ENCODE data around the gene ZNF366. TPM values are rescaled to one million over a fixed set of nuclear protein-coding genes. Genes with fewer than 3 reads are reported as not detected.

ZNF366 gene, protein sequence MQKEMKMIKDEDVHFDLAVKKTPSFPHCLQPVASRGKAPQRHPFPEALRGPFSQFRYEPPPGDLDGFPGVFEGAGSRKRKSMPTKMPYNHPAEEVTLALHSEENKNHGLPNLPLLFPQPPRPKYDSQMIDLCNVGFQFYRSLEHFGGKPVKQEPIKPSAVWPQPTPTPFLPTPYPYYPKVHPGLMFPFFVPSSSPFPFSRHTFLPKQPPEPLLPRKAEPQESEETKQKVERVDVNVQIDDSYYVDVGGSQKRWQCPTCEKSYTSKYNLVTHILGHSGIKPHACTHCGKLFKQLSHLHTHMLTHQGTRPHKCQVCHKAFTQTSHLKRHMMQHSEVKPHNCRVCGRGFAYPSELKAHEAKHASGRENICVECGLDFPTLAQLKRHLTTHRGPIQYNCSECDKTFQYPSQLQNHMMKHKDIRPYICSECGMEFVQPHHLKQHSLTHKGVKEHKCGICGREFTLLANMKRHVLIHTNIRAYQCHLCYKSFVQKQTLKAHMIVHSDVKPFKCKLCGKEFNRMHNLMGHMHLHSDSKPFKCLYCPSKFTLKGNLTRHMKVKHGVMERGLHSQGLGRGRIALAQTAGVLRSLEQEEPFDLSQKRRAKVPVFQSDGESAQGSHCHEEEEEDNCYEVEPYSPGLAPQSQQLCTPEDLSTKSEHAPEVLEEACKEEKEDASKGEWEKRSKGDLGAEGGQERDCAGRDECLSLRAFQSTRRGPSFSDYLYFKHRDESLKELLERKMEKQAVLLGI
- 3.5 TPM for polyA plus RNA-seq (ENCODE audit: insufficient read length)
- long read RNA-seq, donor 1: 0 reads
- long read RNA-seq, donor 2: 0 reads
- long read RNA-seq, donor 3, partial matches to known transcripts: 0 of 2 reads
- long read RNA-seq, donor 3, other reads (novel, unspliced or antisense): 0 of 2 reads
- long read RNA-seq, donor 4: 0 reads
- long read RNA-seq, donor 5: 0 reads
- long read RNA-seq, donor 6, partial matches to known transcripts: 0 of 1 reads
- long read RNA-seq, donor 6, other reads (novel, unspliced or antisense): 0 of 1 reads
- long read RNA-seq, donor 7: 0 reads
- long read RNA-seq, donor 8: 0 reads

DNA sequence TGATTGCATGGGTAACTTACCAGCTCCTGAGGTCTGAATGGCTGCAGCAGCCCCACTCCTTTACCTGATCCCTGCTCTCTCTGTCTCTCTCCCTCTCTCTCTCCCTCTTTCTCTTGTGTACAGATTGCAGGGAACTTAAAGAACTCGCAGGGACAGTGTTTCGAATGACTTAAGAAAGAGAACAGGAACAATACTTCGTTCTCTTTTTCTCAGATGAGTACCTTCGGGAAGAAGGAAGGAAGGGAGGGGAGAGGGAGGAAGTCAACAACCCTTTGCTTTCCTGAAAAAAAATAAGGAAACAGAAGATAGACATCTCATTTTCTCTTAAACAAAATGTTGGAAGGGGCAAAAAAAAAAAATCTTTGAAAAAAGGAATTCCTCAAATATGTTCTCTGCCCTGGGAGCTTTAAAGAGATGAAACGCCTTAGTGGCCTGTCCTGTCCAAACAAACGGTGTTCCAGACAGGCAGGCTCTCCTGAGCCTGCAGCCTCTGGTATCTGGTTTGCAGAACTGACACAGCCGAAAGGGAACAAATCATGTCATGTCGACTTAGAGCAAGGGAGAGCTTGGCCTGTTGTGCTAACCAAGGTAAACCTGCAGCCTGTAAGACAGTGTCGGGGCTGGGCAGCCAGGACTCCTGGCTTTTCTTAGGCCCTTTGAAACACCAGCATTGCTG lies at the start of gene ZNF366:
Gene ZNF366 (minus strand): TSS at position 180 of the 676 bp plus-strand sequence. CDS start 45,914 bp downstream, outside the sequence.
- no peak for DNase-seq

DNA sequence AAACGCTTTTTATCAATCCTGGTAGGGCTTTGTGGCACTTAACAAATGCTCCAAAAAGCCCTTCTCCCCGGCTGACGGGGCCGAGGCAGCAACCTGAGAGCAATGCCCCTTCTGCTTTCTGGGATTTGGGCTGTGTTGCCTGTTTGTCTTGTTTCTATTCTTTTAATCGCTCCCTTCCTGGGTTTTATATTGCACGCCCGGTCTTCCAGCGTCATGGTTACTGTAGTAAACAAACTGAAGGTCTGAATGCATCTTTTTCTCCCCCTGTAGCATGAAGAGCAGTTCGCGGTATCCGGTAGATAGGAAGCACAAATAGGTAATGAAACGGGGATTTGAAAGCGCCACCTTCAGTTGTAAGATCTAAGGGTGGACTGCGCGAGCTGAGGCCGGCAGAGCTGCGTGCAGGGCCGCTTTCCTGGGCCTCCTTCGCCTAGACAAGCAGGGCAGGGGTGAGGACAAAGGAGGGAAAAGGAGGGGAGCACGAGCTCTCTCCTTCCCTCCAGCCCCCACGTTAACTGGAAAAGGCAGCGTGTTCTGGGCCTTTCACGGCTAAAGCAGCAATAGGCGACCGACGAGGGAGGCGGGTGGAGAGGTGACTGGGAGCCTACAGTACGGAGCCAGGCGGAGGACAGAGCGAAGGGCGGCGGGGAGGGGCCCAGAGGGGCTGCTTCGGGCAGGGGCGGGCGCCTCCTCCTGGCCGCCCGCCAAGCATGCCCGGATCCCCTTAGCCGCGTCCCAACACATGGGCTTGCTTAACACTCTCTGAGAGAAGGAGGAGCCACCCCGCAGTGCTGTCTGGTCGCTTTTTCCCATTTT lies 49.3 kb upstream of the ZNF366 start:
- peak; percentile 64 for DNase-seq

DNA sequence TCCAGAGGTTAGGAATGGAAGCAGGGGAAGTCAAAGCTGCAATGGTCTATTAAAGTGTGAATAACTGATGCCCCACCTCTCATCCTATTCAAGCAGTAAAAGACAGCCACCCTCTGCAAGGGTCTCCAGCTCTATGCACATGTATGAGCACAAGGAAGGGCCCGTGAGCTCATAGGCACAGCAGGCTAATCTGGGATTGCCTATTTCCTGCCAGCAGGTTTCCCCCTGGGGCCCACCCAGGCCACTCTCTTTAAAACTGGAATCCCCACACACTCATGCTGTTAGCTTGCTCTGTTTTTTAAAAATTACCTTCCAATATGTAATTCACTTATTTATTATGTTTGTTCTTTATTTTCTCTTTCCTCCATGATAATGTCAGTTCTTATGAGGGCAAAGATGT lies 48.7 kb upstream of the ZNF366 start:
- DNase-seq: peak; percentile 3

DNA sequence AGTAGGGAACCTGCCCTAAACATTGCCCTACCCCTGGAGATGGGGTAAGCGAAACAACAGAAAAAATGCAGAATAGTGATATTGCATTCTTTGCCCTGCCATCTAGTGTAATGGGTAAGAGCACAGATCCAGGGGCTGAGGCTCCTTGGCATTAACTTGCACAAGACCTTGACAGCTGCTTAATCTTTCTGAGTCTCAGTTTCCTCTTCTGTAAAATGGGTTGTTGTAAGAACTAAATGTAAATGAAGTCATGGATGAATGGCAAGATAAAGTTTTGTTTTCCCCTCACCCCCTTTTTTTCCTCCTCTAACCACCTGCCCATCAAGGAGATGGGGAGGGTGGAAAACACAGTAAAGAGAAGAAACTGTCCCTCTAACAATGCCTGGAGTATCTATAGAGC lies 47.7 kb upstream of the ZNF366 start:
- no peak for DNase-seq

DNA sequence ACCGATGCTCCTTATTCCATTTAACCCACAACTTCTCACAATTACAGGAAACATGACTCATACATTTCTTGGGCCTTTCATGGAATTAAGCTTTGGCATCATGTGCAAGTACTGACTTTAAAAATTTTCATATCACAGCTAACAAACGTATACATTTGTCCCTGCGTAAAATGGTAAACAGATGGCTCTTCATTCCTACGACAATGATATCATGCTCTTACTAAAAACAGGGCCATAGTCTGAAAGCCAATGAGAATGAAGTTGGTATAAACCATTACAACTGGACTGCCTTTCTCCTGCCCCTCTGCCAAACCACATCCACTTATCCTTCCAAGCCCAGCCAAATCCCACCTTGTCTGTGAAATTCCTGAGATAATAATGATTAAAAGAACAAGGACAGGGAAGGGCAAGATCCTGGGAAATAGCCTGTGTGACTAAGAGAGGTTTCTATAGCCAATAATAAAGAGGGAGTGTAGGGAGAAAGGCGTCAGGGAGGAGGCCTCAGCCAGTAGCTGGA lies 44.9 kb upstream of the ZNF366 start:
- no peak for DNase-seq

- no peak for DNase-seq
Measured at GRCh38 chr5:72550595-72550994, 43.4 kb upstream of the ZNF366 start.

DNA sequence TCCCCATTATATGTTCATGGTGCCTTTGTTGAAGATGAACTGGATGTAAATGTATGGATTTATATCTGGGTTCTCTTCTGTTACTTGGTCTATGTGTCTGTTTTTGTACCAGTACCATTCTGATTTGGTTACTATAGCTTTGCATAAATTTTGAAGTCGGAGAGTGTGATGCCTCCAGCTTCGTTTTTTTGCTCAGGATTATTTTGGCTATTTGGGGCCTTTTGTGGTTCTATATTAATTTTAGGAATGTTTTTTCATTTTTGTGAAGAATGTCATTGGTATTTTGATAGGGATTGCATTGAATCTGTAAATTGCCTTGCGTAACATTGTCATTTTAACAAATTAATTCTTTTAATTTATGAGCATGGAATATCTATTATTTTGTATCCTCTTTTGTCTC lies 36.6 kb upstream of the ZNF366 start:
- DNase-seq: no peak

- DNase-seq: no peak
Measured at GRCh38 chr5:72543365-72543764, 36.2 kb upstream of the ZNF366 start.

DNA sequence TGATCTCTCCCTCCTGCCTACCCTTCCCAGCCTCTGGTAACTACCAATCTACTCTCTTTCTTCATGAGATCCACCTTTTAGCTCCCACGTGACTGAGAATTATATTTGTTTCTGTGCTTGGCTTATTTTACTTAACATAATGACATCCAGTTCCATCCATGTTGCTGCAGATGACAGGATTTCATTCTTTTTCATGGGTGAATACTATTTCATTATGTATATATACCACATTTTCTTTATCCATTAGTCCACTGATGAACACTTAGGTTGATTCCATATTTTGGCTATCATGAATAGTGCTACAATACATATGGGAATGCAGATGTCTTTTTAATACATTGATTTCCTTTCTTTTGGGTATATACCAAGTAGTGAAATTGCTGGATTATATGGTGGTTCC lies 35.5 kb upstream of the ZNF366 start:
- DNase-seq: no peak

DNA sequence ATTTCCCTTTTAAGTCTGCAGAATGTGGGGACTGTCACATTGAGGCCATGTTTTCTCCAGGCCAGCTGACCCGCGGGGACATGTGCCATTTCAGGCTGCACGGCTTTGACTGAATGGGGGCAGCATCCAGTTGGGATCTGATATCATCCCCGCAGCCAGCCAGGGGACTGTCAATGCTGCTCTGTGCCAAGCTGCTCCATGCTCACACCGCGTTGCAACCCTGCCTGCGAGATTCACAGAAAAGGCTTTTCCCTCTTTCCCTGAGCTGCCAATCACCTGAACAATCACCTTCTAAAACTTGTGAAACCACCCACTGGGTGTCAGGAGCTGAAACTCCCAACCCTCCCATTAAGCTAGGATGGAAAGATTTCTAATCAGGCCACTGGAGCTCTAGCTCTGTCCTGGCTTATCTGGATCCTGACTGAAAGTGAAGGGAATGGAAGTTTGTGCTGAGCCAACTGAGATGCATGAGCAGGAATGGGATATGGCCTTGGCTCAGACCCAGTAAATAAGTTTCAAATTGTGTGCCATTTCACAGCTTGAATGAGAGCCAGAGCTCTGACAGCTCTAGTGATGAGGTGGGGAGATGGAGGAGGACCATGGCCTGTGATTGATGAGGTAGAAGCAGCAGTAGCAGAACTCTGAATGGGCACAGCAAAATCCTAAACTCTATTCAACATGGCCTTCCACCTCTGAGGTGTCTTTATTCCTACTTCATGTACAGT lies 34.5 kb upstream of the ZNF366 start:
- DNase-seq: no peak

- no peak for DNase-seq
Measured at GRCh38 chr5:72540759-72541438, 33.7 kb upstream of the ZNF366 start.

DNA sequence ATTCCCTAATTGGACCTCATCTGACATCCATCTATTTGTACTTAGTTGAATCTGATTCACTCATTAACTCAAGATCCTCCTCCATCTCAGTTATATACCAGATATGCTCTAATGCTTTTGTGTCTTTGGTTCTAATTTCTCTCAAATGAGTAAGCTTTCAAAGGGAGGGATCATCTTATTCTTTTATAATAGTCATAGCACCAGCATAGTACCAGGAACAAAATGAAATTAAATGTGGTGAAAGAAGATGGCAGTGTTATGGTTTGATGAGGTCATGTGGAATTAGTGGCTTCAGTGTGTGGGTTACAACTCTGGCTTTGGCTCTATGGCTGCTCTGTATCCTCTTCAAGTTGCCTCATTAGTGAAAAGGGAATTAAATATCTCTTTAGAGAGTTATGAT lies 32.5 kb upstream of the ZNF366 start:
- no peak for DNase-seq

GRCh38 chr5:72539038-72539437 lies 31.8 kb upstream of the ZNF366 start:
- DNase-seq: no peak

- no peak for DNase-seq
Measured at GRCh38 chr5:72537166-72537565, 30.0 kb upstream of the ZNF366 start.

DNA sequence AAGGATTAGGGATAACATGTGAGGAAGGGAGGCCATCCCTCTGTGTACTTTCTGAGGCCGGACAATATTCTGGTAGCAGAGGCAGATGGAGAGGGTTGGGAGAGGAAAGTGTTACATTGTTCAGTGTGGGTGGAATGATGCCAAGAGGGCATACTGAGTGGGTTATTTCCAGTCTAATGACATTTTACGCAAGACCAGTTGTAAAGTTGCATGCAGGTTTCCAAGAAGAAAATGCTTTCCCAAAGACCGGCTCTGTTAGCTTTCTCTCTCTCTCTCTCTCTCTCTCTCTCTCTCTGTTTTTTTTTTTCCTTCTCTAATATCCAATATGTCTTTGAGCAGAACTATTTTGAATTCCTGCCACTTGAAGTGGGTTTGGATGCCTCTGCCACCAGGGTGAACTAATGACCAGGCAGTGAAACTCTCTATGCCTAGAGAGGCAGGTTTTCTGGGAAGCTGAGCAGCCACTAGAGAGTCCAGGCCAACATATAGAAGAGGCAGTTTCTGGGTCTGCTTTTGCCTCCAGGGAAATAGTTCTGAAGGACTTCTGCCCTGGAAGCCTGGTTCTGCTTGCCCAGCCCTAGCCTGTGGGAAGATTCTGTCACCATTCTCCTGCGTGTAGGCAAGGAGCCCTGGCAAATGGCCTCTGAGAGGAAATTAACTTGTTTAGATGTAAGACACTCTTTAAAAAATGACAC lies 24.4 kb upstream of the ZNF366 start:
- DNase-seq: no peak

DNA sequence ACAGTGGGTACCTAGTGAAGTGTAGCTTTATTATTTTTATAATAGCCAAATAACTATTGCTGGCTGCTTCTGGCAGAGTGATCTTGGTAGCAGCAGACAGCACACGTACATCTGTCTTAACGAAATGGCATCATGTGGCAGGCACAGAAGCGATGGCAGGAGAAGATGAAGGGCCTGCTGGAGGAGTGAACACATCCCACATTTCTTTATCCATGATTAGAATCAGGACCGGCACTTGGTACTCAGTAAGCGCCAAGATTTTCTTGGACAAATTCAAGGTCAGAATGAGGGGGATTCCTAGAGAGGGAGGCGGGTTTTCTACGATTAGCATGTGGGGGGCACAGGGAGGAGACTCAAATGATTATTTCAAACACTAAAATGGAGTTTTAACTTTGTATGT lies 23.0 kb upstream of the ZNF366 start:
- no peak for DNase-seq

GRCh38 chr5:72529383-72529782 lies 22.2 kb upstream of the ZNF366 start:
- no peak for DNase-seq

- no peak for DNase-seq
Measured at GRCh38 chr5:72525816-72526215, 18.6 kb upstream of the ZNF366 start.

DNA sequence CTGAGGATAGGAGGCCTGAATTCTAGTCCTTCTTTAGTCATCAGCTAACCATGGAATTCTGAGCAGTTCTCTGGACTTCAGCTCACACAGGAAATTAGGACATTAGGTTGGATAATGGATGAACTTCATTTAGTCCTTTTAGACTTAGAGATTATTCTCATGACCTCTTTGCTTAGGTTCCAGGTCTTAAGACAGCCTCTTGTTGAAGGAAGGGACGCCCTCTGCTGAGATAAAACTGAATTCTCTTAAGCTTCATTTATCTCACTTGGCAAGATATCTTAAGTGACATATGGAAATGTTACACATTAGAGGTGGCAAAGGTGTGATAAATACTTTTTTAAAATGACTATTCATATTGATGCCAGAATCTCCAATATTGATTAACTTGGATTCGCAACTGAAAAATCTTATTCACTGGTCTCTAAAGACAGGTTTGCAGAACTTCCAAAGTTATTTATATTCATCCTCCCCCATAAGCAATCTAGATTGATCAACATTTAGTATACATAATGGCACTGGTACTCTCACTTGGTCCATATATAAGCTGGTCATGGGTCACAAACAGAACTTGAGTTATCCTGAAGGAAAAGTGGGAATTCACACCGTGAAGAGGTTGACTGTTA lies 16.9 kb upstream of the ZNF366 start:
- peak; percentile 34 for DNase-seq
